Measurements from ENCODE around the gene GSKIP.

GSKIP gene

GRCh38 chr14:96383445-96383844 is 20.1 kb downstream of the GSKIP start:
- DNase-seq = no peak

- DNase-seq = no peak
These were observed 20.7 kb downstream of the GSKIP start for GRCh38 chr14:96384053-96384452.

- no peak for DNase-seq
These were observed 21.4 kb downstream of the GSKIP start for GRCh38 chr14:96384740-96385139.

GRCh38 chr14:96385385-96385784 is 22.1 kb downstream of the GSKIP start:
- no peak for DNase-seq

GRCh38 chr14:96390965-96391292 is 27.6 kb downstream of the GSKIP start:
- no peak for DNase-seq

GRCh38 chr14:96391293-96392118 is 28.2 kb downstream of the GSKIP start:
- peak; percentile 100 for DNase-seq

- DNase-seq = no peak
These were observed 29.9 kb downstream of the GSKIP start for GRCh38 chr14:96393071-96393691.

- no peak for DNase-seq
These were observed 30.9 kb downstream of the GSKIP start for GRCh38 chr14:96394047-96394815.

- no peak for DNase-seq
These were observed 35.1 kb downstream of the GSKIP start for GRCh38 chr14:96398432-96398831.

GRCh38 chr14:96398921-96399320 is 35.6 kb downstream of the GSKIP start:
- no peak for DNase-seq

GRCh38 chr14:96399405-96399804 is 36.1 kb downstream of the GSKIP start:
- DNase-seq = no peak

- no peak for DNase-seq
These were observed 37.2 kb downstream of the GSKIP start for GRCh38 chr14:96400495-96400894.

GRCh38 chr14:96403409-96403808 is 40.1 kb downstream of the GSKIP start:
- DNase-seq = no peak

- DNase-seq = no peak
These were observed 42.4 kb downstream of the GSKIP start for GRCh38 chr14:96405677-96406076.

GRCh38 chr14:96407935-96408570 is 44.7 kb downstream of the GSKIP start:
- DNase-seq = no peak

- no peak for DNase-seq
These were observed 45.3 kb downstream of the GSKIP start for GRCh38 chr14:96408608-96409007.

GRCh38 chr14:96409701-96410100 is 46.4 kb downstream of the GSKIP start:
- no peak for DNase-seq

GRCh38 chr14:96410119-96410518 is 46.8 kb downstream of the GSKIP start:
- DNase-seq = no peak

- DNase-seq = no peak
These were observed 50.2 kb downstream of the GSKIP start for GRCh38 chr14:96413526-96413925.

GRCh38 chr14:96415559-96415958 is 52.2 kb downstream of the GSKIP start:
- DNase-seq = no peak

GRCh38 chr14:96416292-96416691 is 53.0 kb downstream of the GSKIP start:
- no peak for DNase-seq

GRCh38 chr14:96417254-96417653 is 53.9 kb downstream of the GSKIP start:
- no peak for DNase-seq

GRCh38 chr14:96418075-96418474 is 54.7 kb downstream of the GSKIP start:
- DNase-seq = no peak
